ENCODE results near the gene TMPRSS11F.

The TMPRSS11F gene

GRCh38 chr4:68077301-68077700 is 52.4 kb downstream of the TMPRSS11F start:
- no peak for DNase-seq (ENCODE audit: low read depth)

GRCh38 chr4:68076194-68076593 is 53.5 kb downstream of the TMPRSS11F start:
- DNase-seq (ENCODE audit: low read depth): no peak

GRCh38 chr4:68074397-68074796 is 55.3 kb downstream of the TMPRSS11F start:
- no peak for DNase-seq (ENCODE audit: low read depth)

GRCh38 chr4:68070302-68070701 is 59.4 kb downstream of the TMPRSS11F start:
- DNase-seq (ENCODE audit: low read depth): no peak

GRCh38 chr4:68062501-68062900 is 67.2 kb downstream of the TMPRSS11F start:
- no peak for DNase-seq (ENCODE audit: low read depth)

- no peak for DNase-seq (ENCODE audit: low read depth)
Observed at GRCh38 chr4:68038272-68038671, 91.4 kb downstream of the TMPRSS11F start.

GRCh38 chr4:68021185-68021584 is 108.5 kb downstream of the TMPRSS11F start:
- no peak for DNase-seq (ENCODE audit: low read depth)

GRCh38 chr4:68011684-68012083 is 118.0 kb downstream of the TMPRSS11F start:
- DNase-seq (ENCODE audit: low read depth): no peak

All from activated T-helper 1 cell treated with Interleukin-2 at 50 U/mL for 16 hours (primary cell).